Activated gamma-delta T cell treated with Interleukin-2 at 50 U/mL for 16 hours (primary cell): ENCODE results near the gene LARP1B.
"Not testable (repeated sequence)": the region's sequence is repeated elsewhere in the genome, so short reads cannot be mapped to it uniquely, and the experiment has no call there.

Source experiments
- DNase-seq: peaks from one replicate; pipeline ENCODE4 v3.0.0-alpha.2; 2020

The LARP1B gene

GRCh38 chr4:128060699-128061565 is at the start of gene LARP1B:
LARP1B (plus strand) TSS chr4:128061312; CDS start chr4:128074952, 13,640 bp downstream.
- peak; percentile 89 for DNase-seq

GRCh38 chr4:128025319-128025718 is 35.8 kb upstream of the LARP1B start:
- DNase-seq = no peak

GRCh38 chr4:128029907-128030306 is 31.2 kb upstream of the LARP1B start:
- DNase-seq = no peak

- DNase-seq = no peak
These were observed 29.2 kb upstream of the LARP1B start for GRCh38 chr4:128031756-128032384.

- no peak for DNase-seq
These were observed 21.5 kb upstream of the LARP1B start for GRCh38 chr4:128039568-128039967.

- not testable (repeated sequence) for DNase-seq
These were observed 14.1 kb upstream of the LARP1B start for GRCh38 chr4:128047019-128047418.

DNA sequence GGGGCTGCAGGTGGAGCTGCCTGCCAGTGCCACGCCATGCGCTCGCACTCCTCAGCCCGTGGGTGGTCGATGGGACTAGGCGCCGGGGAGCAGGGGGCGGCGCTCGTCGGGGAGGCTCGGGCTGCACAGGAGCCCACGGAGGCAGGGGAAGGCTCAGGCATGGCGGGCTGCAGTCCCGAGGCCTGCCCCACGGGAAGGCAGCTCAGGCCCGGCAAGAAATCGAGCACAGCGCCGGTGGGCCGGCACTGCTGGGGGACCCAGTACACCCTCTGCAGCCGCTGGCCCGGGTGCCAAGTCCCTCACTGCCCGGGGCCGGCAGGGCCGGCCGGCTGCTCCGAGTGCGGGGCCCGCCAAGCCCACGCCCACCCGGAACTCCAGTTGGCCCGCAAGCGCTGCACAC is 13.6 kb upstream of the LARP1B start:
- DNase-seq = not testable (repeated sequence)

DNA sequence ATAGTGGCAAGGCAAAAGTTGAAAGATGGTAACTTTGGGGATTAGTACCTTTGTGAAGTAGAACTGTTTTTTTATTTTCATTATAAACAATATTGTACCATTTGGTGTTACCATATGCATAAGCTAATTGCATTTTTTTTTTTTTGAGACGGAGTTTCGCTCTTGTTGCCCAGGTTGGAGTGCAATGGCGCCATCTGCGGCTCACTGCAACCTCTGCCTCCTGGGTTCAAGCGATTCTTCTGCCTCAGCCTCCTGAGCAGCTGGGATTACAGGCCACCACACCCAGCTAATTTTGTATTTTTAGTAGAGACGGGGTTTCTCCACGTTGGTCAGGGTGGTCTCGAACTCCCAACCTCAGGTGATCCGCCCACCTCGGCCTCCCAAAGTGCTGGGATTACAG is 9.9 kb upstream of the LARP1B start:
- DNase-seq = not testable (repeated sequence)

DNA sequence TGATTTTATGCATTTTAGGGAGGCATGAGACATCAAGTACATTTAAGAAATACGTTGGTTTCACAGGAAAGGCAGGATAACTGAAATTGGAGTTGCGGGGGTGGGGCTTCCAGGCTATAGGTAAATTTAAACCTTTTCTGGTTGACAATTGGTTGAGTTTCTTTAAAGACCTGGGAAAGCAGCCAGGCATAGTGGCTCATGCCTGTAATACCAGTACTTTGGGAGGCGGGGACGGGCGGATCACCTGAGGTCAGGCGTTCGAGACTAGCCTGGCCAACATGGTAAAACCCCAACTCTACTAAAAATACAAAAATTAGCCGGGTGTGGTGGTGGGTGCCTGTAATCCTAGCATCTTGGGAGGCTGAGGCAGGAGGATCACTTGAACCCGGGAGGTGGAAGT is 6.2 kb upstream of the LARP1B start:
- DNase-seq = not testable (repeated sequence)

GRCh38 chr4:128055441-128056206 is 5.5 kb upstream of the LARP1B start:
- not testable (repeated sequence) for DNase-seq

DNA sequence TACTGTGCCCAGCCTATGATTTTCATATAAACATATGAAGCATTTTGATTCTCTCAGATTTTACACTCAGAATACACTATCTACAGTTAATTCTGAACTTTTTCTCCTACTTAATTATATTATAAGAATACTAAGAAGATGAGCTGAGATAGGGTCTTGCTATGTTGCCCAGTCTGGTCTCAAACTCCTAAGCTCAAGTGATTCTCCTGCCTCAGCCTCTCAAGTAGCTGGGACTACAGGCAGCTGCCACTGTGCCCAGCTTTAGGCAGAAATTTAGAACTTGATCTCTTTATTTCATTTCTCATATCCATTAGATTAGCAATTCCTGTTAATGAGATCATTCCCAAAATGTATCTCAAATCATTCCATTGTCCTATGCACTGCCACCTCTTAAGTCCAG is 4.7 kb upstream of the LARP1B start:
- DNase-seq = no peak

- no peak for DNase-seq
These were observed 902 bp upstream of the LARP1B start for GRCh38 chr4:128060121-128060698.

DNA sequence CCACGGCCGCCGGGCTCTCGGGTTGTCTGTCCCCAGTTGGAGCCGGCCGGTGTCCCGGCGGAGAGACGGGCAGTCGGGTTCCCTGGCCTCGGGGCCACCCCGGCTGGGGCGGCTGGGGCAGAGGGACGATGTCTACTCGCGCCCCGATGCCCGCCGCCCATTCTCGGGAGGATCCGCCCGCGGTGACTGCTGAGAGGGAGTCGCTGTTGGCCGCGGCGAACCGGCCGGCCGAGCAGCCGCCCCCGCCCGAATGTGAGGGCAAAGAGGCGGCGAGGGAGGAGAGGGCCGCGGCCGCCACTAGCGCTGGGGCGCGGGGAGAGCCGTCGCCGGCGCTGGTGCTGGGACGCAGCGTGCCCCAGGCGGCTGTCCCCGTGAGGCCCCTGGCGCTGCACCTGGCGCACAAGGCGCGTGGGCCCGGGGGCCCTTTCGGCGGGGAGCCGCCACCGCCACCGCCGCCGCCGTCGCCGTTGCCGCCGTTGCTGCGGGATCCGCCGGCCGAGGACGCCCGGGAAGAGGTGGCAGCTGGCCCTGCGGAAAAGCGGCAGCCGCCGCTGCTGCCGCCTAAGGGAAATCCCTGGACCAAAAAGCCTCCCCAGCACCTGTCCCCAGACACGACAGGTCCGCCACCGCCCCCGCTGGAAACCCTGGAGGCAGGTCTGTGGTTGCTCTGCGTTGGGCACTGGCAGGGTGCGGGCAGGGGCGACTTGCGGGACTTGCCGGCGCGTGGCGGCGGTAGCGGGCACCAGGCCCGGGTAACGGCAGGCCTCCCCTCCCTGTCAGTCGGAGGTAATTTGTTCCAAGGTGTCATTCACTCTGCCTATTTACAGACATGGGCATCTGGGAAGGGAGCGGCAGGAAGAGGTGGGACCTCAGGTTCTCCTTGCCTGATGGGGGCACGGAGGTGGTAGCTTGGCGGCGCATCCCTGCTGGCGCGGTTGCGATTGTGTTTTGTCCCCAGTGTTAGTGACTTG is 739 bp downstream of the LARP1B start:
- peak; percentile 45 for DNase-seq

DNA sequence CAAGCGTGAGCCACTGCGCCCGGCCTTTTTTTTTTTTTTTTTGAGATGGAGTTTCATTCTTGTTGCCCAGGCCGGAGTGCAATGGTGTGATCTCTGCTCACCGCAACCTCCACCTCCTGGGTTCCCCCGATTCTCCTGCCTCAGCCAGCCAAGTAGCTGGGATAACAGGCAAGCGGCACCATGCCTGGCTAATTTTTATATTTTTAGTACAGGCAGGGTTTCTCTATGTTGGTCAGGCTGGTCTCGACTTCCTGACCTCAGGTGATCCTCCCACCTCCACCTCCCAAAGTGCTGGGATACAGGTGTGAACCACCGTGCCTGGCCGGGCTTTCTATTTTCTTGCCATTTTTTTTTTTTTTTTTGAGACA is 5.3 kb downstream of the LARP1B start:
- not testable (repeated sequence) for DNase-seq

DNA sequence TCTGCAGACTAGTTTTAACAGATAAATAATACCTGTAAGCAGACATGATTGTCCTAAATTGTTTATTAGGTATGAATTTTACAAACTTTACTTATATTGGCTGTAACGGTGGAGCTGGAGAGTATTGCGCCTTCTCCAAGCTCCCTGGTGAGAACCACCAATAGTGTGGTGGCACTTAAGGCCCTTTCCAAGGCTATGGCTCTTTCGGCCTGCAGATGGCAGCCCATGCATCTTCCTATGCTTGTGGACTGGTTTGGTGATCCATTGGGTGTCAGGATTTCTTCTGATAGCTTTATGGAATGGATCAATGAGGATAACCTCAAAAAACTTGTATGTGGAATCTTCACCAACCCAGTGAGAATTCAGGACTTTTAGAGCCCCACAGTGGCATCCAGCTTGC is 7.8 kb downstream of the LARP1B start:
- DNase-seq = no peak

DNA sequence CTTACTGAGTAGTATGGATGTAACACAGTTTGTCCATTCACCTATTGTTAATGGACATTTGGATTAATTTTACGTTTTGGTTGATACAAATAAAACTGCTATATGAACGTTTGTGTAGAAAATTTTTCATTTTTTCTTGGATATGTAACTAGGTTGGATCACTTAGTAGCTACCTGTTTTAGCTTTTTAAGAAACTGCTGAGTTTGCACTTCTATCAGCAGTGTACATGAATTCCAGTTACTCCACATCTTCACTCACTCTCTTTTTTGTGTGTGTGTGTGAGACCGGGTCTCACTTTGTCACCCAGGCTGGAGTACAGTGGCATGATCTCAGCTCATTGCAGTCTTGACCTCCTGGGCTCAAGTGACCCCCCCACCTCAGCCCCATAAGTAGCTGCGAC is 15.4 kb downstream of the LARP1B start:
- no peak for DNase-seq

GRCh38 chr4:128095293-128095692 is 34.2 kb downstream of the LARP1B start:
- not testable (repeated sequence) for DNase-seq

- DNase-seq = no peak
These were observed 46.7 kb downstream of the LARP1B start for GRCh38 chr4:128107766-128108165.

DNA sequence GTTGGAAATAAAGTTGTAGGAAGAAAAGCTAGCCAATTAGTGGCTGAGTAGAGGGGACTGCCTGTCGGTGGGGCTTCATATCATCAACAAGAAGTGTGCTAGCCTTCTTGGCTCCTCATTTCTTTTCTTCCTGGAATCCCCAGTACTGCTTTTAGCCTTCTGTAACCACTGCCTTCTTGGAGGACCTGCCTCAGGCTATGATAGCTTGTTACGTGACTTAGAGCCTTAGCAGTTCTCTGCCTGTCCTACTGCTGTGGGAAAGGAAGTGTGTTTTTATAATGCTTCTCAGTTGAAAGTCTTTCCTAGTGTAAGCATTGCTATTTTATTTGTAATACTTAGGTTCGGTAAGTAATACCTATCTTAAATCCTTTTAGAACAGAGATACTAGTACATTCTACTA is 61.9 kb downstream of the LARP1B start:
- no peak for DNase-seq

GRCh38 chr4:128130621-128131020 is 69.5 kb downstream of the LARP1B start:
- no peak for DNase-seq

- no peak for DNase-seq
These were observed 73.8 kb downstream of the LARP1B start for GRCh38 chr4:128134925-128135324.

GRCh38 chr4:128135391-128135790 is 74.3 kb downstream of the LARP1B start:
- no peak for DNase-seq
